HG03469 (cell line): ENCODE results near the gene MSANTD1.

Source experiments
- ATAC-seq: cut with Tn5 transposase; IDR thresholded peaks from one replicate; pipeline ENCODE4 v1.9.1; 2021; ENCODE audit warnings: mild to moderate bottlenecking, moderate library complexity, moderate number of reproducible peaks; ENCODE audit not compliant: unreplicated experiment

Gene MSANTD1

DNA sequence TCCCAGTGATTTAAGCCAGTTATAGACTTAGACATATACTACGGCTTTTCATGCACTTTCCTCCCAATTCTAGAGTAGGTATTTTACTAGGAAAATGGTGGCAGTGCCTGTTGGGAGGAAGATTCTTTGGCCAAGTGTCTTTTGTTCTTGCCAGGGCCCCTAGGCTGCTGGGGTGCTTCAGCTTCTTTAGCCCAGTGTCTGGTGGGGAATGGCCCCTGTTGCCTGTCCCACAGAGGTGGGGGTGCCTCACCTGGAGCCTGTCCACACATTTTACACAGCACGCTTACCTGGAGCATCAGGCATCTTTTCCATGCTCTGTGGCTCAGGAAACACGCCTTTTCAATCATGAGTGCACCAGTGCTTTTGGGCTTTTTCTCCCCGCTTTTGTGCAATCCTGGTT, 33.2 kb upstream of the MSANTD1 start:
- ATAC-seq: no peak

DNA sequence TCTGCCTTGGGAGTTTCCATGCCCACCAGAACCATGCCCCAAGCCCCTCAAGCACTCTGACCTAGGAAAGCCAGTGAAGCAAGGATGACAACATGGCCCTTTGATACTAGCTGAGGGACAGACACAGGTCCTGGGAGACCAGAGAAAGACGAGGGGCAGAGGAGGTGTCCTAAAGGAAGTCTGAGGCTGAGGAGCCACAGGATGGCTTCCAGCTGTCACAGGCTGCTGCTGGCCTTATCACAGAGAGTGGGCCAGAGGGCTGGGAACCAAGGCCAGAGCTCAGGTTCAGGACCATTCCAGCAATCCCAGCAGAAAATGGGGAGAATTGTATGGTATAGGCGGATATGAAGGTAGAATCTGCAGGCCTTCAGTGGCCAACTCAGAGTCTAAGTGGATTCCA, 31.7 kb upstream of the MSANTD1 start:
- no peak for ATAC-seq

DNA sequence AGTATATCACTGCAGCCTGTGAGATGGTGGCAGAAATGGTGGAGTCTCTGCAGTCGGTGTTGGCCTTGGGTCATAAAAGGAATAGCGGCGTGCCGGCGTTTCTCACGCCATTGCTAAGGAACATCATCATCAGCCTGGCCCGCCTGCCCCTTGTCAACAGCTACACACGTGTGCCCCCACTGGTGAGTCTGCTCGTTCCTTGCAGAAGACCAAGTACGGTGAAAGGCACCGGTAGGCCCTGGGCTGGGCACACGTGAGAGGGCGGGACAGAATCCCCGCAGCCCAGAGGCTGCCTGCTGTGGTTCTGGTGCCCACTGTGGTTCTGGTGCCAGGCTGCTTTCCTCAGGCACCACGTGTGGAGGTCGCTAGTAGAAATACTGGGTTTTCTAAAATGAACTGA, 31.2 kb upstream of the MSANTD1 start:
- no peak for ATAC-seq

DNA sequence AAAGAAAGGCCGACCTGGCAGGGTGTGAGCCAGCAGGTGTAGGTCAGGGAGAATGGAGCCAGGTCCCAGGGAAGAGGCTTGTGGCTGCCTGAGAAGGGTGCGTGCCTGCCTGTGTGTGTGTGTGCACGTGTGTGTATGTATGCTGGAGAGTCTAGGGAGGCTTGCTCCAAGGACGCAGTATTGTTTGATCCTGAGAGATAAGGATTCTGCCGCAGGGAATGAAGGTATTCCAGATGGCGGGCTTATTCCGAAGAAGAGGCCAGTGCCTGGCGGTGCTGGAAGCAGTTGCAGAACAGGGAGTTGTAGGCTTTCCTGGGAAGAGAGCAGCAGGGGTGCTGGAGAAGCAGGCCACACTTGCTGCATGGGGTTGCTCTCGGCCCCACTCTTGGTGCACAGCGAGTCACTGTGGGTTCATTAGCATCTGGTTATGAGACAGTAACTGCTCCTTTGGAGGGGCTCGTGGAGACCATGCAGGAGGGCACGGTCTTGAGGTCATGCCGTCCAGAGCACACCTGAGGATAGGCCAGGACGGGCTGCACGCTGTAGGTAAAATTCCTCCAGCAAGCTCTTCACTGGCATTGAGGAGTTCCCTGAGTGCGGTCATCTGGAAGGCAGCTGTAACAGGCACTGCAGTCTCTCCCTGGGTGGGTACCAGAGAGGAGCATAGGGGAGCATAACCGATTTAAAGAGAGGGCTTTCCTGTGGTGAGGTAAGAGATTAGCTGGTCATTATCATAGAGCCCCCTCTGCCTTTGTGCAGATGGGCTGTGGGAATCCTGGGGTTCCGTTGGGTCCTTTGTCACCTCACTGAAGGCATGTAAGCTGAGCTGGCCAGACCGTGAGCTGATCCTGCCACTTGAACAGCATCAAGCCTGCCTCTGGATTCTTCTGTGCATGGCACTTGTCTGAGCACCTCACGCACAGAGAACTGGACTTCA, 29.9 kb upstream of the MSANTD1 start:
- ATAC-seq: no peak

DNA sequence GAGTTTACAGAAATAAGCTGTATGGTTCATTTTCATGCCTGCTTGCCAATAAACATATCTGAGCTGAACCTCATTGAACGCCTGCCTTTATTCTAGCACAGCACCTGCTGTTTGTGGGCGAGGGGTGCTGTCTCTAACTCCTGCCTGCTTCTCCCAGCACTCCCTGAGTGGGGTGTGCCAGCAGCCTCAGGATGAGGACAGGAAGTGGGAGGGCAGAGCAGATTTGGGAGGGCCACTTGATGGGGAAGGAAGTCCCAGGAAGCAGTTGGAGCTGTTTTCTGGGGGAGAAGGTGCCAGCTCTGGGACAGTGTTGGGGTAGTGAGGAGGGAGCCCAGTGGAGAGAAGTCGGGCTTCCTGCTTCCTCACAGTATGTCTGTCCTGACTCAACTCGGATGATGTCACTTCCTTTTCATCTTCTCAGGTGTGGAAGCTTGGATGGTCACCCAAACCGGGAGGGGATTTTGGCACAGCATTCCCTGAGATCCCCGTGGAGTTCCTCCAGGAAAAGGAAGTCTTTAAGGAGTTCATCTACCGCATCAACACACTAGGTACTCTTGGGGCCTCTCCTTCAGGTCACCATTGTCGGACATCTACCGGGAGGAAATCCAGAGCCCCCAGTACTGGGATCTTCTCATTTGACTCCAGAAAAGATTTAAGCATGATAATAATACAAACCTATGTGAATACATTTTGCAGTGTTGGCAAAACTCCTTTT, 29.0 kb upstream of the MSANTD1 start:
- ATAC-seq: no peak

DNA sequence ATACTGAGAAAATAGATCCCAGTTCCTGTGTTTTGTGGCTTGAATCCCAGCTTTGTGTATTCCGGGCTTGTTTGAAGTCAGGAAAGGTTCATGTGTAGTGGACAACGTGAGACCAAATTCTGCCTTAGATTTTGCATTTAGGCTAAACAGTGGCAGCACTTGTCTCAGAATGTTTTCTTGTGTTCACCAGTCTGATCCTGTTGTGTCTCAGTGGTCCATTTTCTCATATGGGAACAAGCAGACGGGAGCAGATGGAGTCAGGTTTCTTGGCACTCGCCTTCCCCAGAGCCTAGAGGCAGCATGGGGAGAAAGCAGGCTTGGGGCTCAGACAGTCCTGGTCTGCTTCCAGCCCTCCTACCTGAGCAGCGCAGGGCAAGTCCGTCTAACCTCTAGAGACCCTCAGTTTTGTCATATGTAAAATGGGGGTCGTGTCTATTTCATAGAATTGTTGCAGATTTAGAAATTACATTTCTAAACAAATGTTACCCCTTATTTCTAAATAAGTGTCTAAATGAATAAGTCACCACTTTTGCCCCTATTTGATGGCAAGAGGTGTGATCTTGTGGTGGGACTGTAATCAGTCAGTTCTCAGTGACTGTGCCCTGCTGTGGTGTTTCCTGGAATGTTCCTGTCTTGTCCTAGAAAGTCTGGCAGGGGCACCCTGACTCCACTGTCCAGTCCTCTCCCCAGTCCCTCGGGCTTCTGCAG, 28.3 kb upstream of the MSANTD1 start:
- ATAC-seq: no peak

DNA sequence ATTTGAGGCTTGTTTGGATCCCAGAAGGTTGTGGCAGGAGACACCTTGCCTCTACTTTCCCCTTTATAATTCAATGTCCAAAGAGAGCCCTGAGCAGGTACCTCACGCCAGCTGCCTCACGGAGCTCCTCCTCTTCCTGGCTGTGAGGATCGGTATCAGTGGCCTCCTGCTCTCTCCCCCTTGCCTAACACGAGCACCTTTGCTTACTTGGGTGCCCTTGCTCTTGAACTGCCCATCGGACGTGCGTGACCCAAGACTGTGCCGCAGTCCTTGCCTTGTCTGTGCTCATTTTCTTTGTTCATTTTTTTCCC, 27.8 kb upstream of the MSANTD1 start:
- ATAC-seq: no peak

DNA sequence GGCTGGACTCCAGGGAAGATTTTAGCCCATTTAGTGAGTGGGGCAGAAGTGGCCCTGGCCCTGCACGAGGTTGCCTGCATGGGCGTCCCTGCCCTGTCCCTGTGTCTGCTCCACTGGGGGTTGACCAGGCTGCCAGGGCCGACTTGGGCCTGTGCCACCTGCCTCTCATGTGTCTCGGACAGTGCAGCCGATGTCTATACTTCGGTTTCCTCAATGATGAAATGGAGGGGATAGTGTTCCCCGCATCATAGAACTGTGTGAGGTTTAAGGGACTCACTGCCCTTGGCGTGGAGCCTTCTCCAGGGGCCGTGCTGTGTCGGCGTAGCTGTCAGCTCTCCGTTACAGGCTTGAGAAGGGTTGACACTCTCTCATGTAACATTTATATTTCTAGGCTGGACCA, 27.0 kb upstream of the MSANTD1 start:
- no peak for ATAC-seq

DNA sequence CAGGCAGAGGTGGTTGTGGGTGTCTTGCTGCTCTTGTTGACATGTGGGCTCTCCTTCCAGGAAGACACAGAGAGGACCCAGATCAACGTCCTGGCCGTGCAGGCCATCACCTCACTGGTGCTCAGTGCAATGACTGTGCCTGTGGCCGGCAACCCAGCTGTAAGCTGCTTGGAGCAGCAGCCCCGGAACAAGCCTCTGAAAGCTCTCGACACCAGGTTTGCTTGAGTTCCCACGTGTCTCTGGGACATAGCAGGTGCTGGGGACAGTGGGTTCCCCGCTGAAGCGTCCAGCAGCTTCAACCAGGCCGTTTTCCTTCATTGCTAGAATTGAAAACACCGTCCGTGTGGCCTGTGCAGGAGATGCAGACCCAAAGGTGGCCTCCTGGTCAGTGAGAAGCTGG, 25.6 kb upstream of the MSANTD1 start:
- no peak for ATAC-seq

DNA sequence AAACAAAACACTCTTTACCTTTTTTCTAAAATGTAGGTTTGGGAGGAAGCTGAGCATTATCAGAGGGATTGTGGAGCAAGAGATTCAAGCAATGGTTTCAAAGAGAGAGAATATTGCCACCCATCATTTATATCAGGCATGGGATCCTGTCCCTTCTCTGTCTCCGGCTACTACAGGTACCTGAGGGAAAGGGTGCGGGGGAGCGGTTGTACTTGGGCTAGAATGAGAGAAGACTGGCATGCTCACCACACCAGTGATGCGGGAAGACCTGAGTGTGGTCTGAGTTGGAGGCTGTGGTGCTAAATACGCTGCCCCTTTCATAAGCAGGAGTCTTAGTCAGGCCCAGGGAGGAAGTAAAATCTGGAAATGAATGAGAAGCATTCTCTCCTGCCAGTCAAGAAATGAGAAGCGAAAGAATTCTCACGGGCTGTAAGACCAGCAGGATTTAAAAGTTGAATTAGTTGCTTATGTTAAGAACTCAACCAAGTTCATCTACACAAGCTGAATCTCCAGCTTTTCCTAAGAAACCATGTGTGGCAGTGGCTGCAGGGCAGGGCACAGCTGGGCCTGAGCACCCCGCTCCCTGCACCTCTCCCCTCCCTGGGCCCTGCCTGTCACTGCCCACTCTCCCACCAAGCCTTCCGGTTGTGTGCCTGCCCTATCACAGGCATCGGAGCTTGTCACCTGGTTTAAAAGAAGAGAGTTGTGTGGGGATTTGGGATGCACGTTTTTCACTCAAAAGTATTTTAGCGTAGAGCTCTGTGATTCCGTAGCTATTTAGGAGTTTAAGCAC, 24.8 kb upstream of the MSANTD1 start:
- no peak for ATAC-seq

DNA sequence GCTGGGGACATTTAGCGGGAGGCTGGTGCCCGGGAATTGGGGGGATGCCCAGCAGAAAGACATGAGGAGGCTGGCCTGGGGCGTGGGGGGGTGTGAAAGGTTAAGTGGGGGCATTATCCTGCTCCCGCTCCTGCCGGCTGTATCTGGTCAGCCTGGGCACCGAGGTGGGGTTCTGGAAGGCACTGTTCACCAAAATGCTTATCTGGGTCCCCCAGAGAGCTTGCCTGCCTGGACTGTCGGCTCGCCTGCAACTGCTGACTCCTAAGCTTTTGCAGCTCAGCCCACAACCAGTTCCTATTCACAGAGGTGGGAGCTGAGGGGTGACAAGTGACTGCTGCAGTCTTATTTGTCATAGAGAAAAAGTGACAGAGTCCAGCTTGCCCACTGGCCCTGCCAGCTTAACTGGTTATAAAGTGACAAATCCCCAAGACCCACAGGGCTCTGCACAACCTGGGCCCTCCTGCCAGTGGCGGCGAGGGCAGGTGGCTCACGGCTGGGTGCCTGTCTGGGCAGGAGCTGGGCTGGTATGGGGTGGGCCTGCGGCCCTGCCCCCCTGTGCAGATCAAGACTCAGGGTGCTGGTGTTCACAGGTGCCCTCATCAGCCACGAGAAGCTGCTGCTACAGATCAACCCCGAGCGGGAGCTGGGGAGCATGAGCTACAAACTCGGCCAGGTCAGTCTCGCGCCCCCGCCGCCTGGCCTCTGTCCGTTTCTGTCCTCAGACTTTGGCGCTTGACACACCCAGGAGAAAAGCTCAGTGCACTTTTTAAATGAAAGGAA, 23.7 kb upstream of the MSANTD1 start:
- no peak for ATAC-seq

DNA sequence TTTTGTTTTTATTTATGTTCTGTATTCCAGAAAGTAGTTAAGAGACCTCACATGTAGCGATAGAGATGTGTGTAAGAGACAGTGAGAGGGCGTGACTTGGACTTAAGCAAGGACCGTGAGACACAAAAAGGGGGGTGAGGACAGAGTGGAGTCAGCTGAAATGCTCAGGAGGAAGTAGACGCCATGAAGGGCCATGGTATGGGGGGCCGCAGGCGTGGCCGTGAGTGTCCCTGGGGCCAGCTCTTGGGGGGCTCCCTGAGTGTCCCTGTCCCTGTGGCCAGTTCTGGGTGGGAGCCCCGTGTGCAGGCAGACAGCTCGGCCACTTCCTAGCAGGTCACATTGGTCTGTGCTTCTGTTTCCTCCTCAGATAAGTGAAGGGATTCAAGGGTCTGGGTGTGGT, 23.0 kb upstream of the MSANTD1 start:
- no peak for ATAC-seq

DNA sequence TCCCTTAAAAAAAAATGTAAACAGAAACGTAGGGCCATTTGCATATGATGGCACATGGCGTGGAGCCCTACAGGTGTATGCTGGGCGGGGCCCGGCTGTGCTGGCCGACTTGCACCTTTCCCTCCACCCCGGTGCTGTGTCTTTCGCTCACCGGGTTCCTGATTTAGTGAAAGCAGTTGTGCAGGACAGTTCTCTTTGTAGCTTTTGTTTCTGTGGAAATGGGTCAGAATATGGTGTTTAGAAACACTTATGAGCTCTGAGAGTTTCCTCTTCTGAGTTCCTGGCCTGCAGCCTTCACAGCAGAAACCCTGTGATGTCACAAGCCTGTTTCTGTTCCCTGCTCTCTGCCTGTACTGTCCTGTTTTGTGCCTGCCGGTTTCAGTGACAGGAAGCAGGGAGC, 22.5 kb upstream of the MSANTD1 start:
- no peak for ATAC-seq

DNA sequence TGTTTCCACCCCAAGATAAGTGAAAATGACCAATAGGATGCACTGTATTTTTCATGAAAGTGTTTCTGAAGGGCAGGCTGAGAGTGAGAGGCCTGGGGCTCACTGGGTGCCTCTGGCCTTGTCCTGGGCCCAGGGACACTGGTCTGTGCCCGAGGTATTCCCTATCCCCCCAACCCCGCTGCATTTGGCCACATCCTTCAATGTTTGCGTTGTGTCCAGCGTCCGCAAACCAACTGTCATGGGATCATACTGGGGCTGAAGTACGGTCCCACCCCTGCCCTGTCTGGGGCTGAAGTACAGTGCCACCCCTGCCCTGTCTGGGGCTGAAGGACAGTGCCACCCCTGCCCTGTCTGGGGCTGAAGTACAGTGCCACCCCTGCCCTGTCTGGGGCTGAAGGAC, 22.0 kb upstream of the MSANTD1 start:
- ATAC-seq: no peak

DNA sequence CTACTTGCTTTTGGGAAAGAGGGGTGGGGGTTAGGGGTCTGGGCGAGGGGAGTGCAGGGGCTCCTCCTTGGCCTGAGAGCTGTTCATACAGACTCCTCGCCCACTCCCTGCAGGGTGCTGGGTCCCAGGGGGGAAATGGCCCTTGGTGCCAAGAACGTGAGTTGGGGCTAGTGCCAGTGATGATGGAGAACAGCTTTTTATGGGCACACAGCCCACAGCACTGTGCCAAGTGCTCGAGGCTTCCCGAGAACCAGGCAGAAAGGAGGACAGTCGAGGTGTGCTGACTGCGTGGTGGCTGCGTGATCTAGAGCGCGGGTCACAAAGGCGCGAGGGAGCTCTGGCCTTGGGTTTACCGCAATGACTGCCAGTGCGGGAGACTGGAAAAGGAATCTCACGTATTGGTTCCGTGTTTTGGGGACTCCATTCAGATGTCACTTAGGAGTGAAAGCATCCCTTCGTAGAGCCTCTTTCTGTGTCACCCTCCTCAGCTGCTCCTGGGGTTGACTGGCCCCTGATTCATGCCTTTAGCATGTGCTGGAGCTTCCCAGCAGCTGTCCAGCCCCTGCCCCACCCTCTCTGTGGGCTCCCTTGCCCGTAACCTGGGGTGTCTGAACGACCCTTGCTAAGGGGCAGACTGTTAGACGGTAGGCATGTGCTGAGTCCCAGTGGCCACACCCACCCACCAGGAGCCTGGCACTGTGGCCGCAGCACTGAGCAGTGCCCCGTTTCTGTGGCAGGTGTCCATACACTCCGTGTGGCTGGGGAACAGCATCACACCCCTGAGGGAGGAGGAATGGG, 20.9 kb upstream of the MSANTD1 start:
- ATAC-seq: no peak

DNA sequence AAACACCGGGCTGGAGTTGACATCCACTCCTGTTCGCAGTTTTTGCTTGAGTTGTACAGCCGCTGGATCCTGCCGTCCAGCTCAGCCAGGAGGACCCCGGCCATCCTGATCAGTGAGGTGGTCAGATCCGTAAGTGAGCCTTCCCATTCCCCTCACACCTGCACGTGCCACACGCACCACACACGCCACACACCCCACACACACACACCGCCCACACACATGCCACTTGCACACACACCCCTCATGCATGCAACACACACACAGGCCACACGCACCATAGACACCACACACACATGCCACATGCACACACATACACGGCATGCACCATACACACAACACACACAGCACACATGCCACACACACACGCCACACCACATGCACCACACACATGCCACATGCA, 20.1 kb upstream of the MSANTD1 start:
- ATAC-seq: no peak

DNA sequence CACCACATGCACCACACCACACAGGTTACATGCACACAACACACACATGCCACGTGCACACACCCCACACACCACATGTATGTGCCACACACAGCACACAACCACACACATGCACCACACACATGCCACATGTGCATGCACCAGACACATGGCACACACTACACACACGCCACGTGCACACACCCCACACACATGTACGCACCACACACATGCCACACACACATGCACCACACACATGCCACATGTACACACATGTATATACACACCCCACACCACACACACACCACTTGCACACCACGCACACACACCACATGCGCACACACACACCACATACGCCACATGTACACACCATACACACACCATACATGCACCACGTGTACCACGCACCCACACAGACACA, 19.6 kb upstream of the MSANTD1 start:
- ATAC-seq: no peak

DNA sequence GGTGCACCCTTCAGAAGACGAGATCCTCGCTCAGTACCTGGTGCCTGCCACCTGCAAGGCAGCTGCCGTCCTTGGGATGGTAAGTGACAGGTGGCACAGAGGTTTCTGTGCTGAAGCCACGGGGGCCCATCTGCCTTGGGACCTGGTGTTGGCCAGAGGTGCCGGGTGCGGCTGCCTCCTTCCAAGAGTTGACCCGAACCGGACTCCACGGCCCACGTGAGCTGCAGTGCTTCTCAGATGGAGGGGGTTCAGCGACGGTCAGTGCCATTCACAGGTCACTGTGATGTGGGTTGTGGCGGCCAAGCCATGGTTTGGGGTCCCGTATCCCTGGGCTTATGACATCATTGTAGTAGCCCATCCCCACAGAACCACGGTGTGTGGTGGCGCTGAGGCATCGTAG, 19.0 kb upstream of the MSANTD1 start:
- ATAC-seq: no peak

DNA sequence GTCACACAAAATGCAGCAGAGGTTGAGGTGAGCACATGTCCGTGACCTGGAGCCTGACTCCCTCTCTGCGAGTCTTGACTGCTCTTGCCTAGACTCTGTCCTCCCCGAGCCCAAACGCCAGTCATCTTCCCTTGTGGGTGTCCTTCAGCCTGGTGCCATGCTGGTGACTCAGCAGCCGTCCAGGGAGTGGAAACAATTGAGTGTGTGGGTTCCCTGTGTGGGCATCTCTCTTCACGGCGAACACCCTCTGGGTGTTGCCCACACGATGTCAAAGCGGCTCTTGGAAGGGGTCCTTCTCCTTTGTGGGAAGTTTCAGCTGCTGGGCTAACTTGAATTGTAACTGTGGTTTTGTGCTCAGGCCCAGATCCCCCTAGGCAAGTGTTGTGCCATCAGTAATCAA, 17.5 kb upstream of the MSANTD1 start:
- no peak for ATAC-seq

DNA sequence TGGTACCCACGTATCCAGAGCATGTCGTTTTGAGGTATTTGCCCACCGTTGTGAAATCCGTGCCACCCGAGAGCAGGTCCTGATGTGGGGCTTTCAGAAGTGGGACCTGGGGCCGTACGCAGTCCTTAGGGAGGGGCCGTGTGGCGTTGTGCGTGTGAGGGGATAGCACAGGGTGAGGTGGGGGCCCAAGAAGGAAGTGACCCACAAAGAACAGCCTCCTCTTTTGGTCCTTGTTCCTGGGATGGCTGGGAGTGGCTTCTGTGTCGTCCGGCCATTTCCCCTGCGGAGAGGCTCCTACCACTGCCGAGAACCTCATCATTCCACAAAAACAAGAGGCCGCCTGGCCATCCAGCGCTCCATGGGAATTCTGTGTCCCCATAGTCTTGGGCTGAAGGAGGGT, 17.0 kb upstream of the MSANTD1 start:
- no peak for ATAC-seq
